Right lobe of liver (tissue), 6 donors: Measurements from ENCODE around the gene GSPT2. TPM values are rescaled to one million over a fixed set of nuclear protein-coding genes. Genes with fewer than 3 reads are reported as not detected.

Experiments used
- ATAC-seq, 4 donors: fragments of 200-7000 bp; cut with Tn5 transposase; one replicate each; pipeline ENCODE4 v1.9.1; 2020; ENCODE audit warnings: mild to moderate bottlenecking in 4 of 4, moderate library complexity in 4 of 4
- DNase-seq, 3 donors: peaks; one replicate each; pipeline ENCODE4 v3.0.0-alpha.2; 2020
- H3K27ac ChIP-seq, 3 donors: fragments of 200-600 bp; one replicate each; pipeline ENCODE4 v1.8.0; 2022
- H3K27me3 ChIP-seq, 2 donors: fragments of 200-600 bp; one replicate each; pipeline ENCODE4 v1.8.0; 2022
- H3K36me3 ChIP-seq, 4 donors: fragments of 200-600 bp; sonication (generic) in 1 of 4; one replicate each; pipeline versions ENCODE4 v1.5.1 to v1.8.0; 2017 to 2022; ENCODE audit warnings: control low read depth in 1 of 4
- H3K4me1 ChIP-seq, 4 donors: fragments of 200-600 bp; sonication (generic) in 1 of 4; one replicate each; pipeline versions ENCODE4 v1.5.1 to v1.8.0; 2017 to 2022; ENCODE audit warnings: control low read depth in 1 of 4
- H3K4me3 ChIP-seq, 3 donors: fragments of 200-600 bp; one replicate each; pipeline ENCODE4 v1.8.0; 2022
- H3K9me3 ChIP-seq, 4 donors: fragments of 200-600 bp; sonication (generic) in 1 of 4; one replicate each; pipeline versions ENCODE4 v1.5.1 to v1.8.0; 2017 to 2022; ENCODE audit warnings: control low read depth in 1 of 4
- CTCF ChIP-seq, 4 donors: fragments of 200-600 bp in 3 of 4; fragments of 450-650 bp in 1 of 4; IDR thresholded peaks; one replicate each; pipeline versions ENCODE4 v1.5.1 to v1.8.0; 2016 to 2022; ENCODE audit warnings: antibody characterized with exemption in 4 of 4, mild to moderate bottlenecking in 2 of 4
- POLR2A ChIP-seq: fragments of 450-650 bp; IDR thresholded peaks from one replicate; pipeline ENCODE4 v1.6.1; 2017; ENCODE audit warnings: antibody characterized with exemption, mild to moderate bottlenecking
- WGBS: methylation state at CpG from one replicate; pipeline ENCODE4 v1.1.6; 2018; ENCODE audit warnings: low coverage, low lambda C conversion rate; ENCODE audit not compliant: insufficient coverage; ENCODE audit errors: missing lambda C conversion rate; 5-methylcytosine and 5-hydroxymethylcytosine counted together
- intact Hi-C, 2 donors: fragments of 100-400 bp; cut with DNase I; formaldehyde crosslinking; loops; one replicate each; pipeline versions ENCODE4 v1.11.2 to v1.14.1; 2022
- total RNA-seq, 6 experiments: library from RNA; depleted of rRNA in 2 of 6; stranded (reverse); fragments of >200 nt in 2 of 6; fragmentation: NEBNext Ultra II Directional in 3 of 6; extraction: Animal tissue kit (Norgen Biotek cat#: 25700) in 3 of 6; gene quantifications; one replicate each; pipeline versions ENCODE4 v1.1.0 to v1.2.4, GENCODE V29; 2016 to 2023
- donor health status: DM: no; HTN: yes; CAD: no.
- donor health status: DM: no; HTN: no; CAD: no.
- donor health status: DM: no; HTN: no; CAD: no.
- donor health status: DM: no; HTN: yes; CAD: no.
- donor health status: DM: no; HTN: yes; CAD: no.

Gene GSPT2
- total RNA-seq, 6 experiments from 2014 or later, result 3.6 to 8.7 (median 6.6) TPM

GRCh38 chrX:51759055-51759839 is 16.0 kb downstream of the GSPT2 start:
- Histone ChIP-seq H3K4me1 (no peaks in the 10 kb centered on the region), H3K27ac (no peak overlapping the region), H3K36me3 (no peaks in the 10 kb centered on the region), H3K4me3 (no peak overlapping the region), H3K9me3 (no peaks in the 10 kb centered on the region), H3K27me3 (peaks cover 0 to 6% of the 10 kb centered on the region in 2 donors)
- TF ChIP-seq POLR2A (no peak), CTCF (IDR thresholded peaks at IDR 0.05) (no peak)
- ATAC-seq (no peak), DNase-seq (no peak)
- intact Hi-C loops, result no loop called here
- WGBS, result 31% methylated on average over 6 of the region's 6 CpGs

GRCh38 chrX:51760657-51761056 is 17.4 kb downstream of the GSPT2 start:
- Histone ChIP-seq H3K36me3 (no peaks in the 10 kb centered on the region), H3K27me3 (peaks cover 0 to 6% of the 10 kb centered on the region in 2 donors), H3K9me3 (no peaks in the 10 kb centered on the region), H3K27ac (no peak overlapping the region), H3K4me3 (no peak overlapping the region), H3K4me1 (no peaks in the 10 kb centered on the region)
- WGBS, result 52% methylated on average over 4 of the region's 4 CpGs
- TF ChIP-seq CTCF (IDR thresholded peaks at IDR 0.05), result no peak
- TF ChIP-seq POLR2A, result no peak
- DNase-seq (no peak), ATAC-seq (no peak)
- intact Hi-C loops, result no loop called here

- H3K27ac ChIP-seq, result no peak overlapping the region
- no peak for TF ChIP-seq POLR2A
- TF ChIP-seq CTCF (IDR thresholded peaks at IDR 0.05), result no peak
- H3K4me3 ChIP-seq, result no peak overlapping the region
- H3K4me1 ChIP-seq, result no peaks in the 10 kb centered on the region
- 51% methylated on average over 5 of the region's 5 CpGs for WGBS
- no peaks in the 10 kb centered on the region for H3K36me3 ChIP-seq
- no peaks in the 10 kb centered on the region for H3K27me3 ChIP-seq
- H3K9me3 ChIP-seq, result no peaks in the 10 kb centered on the region
- intact Hi-C loops, result no loop called here
- no peak for ATAC-seq
- DNase-seq, result no peak
Measured at GRCh38 chrX:51766546-51766945, 23.3 kb downstream of the GSPT2 start.

- ATAC-seq, result no peak
- 7% methylated on average over 3 of the region's 3 CpGs for WGBS
- peaks cover 0 to 6% of the 10 kb centered on the region in 2 donors for H3K27me3 ChIP-seq
Measured at GRCh38 chrX:51776851-51777250, 33.6 kb downstream of the GSPT2 start.

More at GRCh38 chrX:51776851-51777250, 33.6 kb downstream of the GSPT2 start:
- Histone ChIP-seq H3K36me3 (no peaks in the 10 kb centered on the region), H3K4me1 (no peaks in the 10 kb centered on the region), H3K4me3 (no peak overlapping the region), H3K27ac (no peak overlapping the region), H3K9me3 (no peaks in the 10 kb centered on the region)
- TF ChIP-seq POLR2A (no peak), CTCF (IDR thresholded peaks at IDR 0.05) (no peak)
- no peak for DNase-seq
- intact Hi-C loops, result no loop called here
